ENCODE data around the gene CLPTM1. TPM values are rescaled to one million over a fixed set of nuclear protein-coding genes. Genes with fewer than 3 reads are reported as not detected.

CLPTM1 gene
- total RNA-seq, 1 experiment from 2014 or later, result 102 TPM

GRCh38 chr19:44990966-44991365 is 35.8 kb downstream of the CLPTM1 start:
- no peak for TF ChIP-seq ELF1 (IDR thresholded peaks at IDR 0.05; ENCODE audit: borderline replicate concordance, low read depth)
- TF ChIP-seq FOSL1 (IDR thresholded peaks at IDR 0.05; ENCODE audit: low read depth), result no peak
- no peak for TF ChIP-seq EGR1 (IDR thresholded peaks at IDR 0.05; ENCODE audit: low read depth)
- TF ChIP-seq ATF3 (IDR thresholded peaks at IDR 0.05), result no peak
- TF ChIP-seq CEBPB (IDR thresholded peaks at IDR 0.05; ENCODE audit: low read depth), result no peak
- no peak for TF ChIP-seq CTCF (IDR thresholded peaks at IDR 0.05 in 2 of 3, conservative IDR thresholded peaks at IDR 0.05 in 1 of 3; ENCODE audit: borderline replicate concordance in 1 of 3, insufficient read depth in 1 of 3, low read depth in 2 of 3, low read length in 2 of 3)
- no peak for TF ChIP-seq SIN3A (IDR thresholded peaks at IDR 0.05; ENCODE audit: low read depth)
- TF ChIP-seq TCF7L2 (IDR thresholded peaks at IDR 0.05; ENCODE audit: borderline replicate concordance, extremely low read depth, insufficient read depth, insufficient read length), result no peak
- TF ChIP-seq SRF (IDR thresholded peaks at IDR 0.05; ENCODE audit: low read depth), result no peak
- no peak for TF ChIP-seq POLR2AphosphoS5 (IDR thresholded peaks at IDR 0.05; ENCODE audit: low read depth, low read length)
- TF ChIP-seq ZNF274 (IDR thresholded peaks at IDR 0.05; ENCODE audit: low read depth, low read length), result no peak
- no peak for TF ChIP-seq REST (IDR thresholded peaks at IDR 0.05; ENCODE audit: low read depth)
- TF ChIP-seq CBX3 (IDR thresholded peaks at IDR 0.05; ENCODE audit: low read depth), result no peak
- POLR2A ChIA-PET, result no interaction called here
- Histone ChIP-seq H3K27me3 (ENCODE audit: insufficient read depth, low read length) (no peaks in the 10 kb centered on the region), H3K79me2 (ENCODE audit: insufficient read depth, low read length) (no peaks in the 10 kb centered on the region), H3K36me3 (ENCODE audit: control insufficient read depth in 1 of 2, insufficient read depth in 2 of 2, low read length in 2 of 2) (peaks cover 0 to 10% of the 10 kb centered on the region in 2 experiments; a peak in 2 of 4 replicates), H3K4me3 (replicated peaks in 1 of 2; ENCODE audit: low read depth in 1 of 2, low read length in 2 of 2) (no peak overlapping the region), H4K20me1 (ENCODE audit: insufficient read depth) (no peaks in the 10 kb centered on the region), H3K9ac (ENCODE audit: low read length) (no peak overlapping the region), H3K4me1 (ENCODE audit: control insufficient read depth in 1 of 2, insufficient read depth in 2 of 2, low read length in 2 of 2) (no peaks in the 10 kb centered on the region), H3K9me3 (ENCODE audit: control insufficient read depth in 1 of 2, insufficient read depth in 1 of 2, low read depth in 1 of 2, low read length in 2 of 2) (no peaks in the 10 kb centered on the region), H3K27ac (ENCODE audit: low read depth, low read length) (no peak overlapping the region), H3K4me2 (ENCODE audit: low read length) (no peak overlapping the region), H2AFZ (ENCODE audit: low read depth, low read length, poor library complexity, severe bottlenecking) (no peak overlapping the region), H3K9me2 (ENCODE audit: insufficient read depth) (no peaks in the 10 kb centered on the region)
- no TSS peak for BruUV-seq (replicated peaks)
- RAD21 ChIA-PET (ENCODE audit: low non-redundant PET in 1 of 2, low total read pairs in 2 of 2, uncharacterized antibody in 2 of 2, unreplicated experiment in 2 of 2), result no interaction called here
- intact Hi-C loops (cut with micrococcal nuclease), result no loop called here
- ATAC-seq (no peak), DNase-seq (ENCODE audit: low read depth, low spot score) (no peak)
- CTCF ChIA-PET, result no interaction called here
